HG02943 (cell line): ENCODE data around the gene SOHLH1.

Source experiments
- ATAC-seq: cut with Tn5 transposase; IDR thresholded peaks from one replicate; pipeline ENCODE4 v1.9.1; 2021; ENCODE audit warnings: mild to moderate bottlenecking, low read depth, moderate library complexity; ENCODE audit not compliant: unreplicated experiment

Gene SOHLH1

DNA sequence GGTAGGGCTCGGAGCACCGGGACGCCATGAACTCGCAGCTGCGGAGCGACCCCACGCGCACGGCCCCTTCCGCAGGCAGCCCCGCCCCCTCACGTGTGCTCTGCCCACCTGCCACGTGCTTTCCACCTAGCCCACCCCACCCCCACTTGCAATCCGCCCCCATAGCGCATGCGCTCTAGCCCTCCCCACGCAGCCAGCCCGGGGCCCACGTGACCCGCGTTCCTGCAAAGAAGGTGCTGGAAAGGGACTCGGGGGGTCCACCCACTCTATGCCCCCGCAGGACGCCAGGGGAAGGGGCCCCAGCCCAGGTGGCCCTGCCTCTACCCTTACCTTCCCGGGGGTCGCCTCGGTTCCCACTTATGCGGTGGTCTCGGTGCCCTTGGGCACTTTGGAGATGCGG lies at the start of gene SOHLH1:
Gene SOHLH1 (minus strand): TSS at position 42 of the 400 bp plus-strand sequence. CDS start 14 bp downstream, at position 28.
- ATAC-seq = no peak

DNA sequence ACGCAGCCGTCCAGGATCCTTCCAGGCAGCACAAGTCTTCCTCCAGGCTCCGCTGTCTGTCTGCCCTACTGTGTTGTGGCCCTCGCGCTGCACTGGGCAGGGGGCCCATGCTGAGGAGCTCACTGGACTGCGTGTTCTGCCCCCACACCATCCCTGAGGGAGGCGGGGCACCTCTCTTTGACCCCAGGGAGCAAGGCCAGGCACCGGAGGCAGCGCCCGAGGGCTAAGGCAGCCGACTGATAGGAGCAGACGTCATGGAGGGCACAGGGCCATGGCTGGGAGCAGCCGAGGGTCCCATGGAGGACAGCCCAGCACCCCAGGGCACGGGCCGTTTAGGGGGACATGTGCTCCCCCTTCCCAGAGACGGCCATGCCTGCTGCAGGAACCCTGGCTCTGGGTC lies 49.4 kb upstream of the SOHLH1 start:
- no peak for ATAC-seq

GRCh38 chr9:135747311-135747710 lies 48.0 kb upstream of the SOHLH1 start:
- no peak for ATAC-seq

- no peak for ATAC-seq
Measured at GRCh38 chr9:135746565-135746964, 47.3 kb upstream of the SOHLH1 start.

DNA sequence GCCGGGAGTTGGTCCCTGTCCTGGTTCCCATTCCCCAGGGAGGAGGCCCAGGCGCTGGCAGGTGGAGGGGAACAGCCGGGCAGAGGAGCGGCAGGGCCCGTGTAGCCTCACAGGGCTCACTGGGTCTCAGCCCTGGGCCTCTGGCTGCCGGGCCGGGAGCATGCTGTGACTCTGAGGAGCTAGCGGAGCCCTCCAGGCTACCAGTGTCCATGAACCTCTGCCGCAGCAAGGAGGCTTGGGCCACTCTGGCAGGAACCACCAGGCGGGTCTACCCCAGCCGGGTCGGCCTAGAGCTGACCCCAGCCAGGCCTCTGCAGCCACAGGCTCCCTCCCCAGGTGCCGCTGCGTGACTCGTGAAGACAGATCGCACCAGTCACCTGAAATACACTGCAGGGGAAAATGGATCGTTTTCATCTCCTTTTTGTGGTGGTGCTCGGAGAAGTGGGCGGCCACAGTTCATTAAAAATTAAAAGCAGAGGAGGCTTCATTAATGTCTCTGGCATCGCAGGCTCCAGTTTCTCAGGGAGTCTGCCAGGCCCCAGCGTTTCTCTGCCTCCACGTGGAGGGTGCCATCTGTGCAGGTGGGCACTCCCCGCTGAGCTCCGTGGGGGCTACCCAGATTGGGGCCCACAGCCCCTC lies 46.5 kb upstream of the SOHLH1 start:
- ATAC-seq = no peak

DNA sequence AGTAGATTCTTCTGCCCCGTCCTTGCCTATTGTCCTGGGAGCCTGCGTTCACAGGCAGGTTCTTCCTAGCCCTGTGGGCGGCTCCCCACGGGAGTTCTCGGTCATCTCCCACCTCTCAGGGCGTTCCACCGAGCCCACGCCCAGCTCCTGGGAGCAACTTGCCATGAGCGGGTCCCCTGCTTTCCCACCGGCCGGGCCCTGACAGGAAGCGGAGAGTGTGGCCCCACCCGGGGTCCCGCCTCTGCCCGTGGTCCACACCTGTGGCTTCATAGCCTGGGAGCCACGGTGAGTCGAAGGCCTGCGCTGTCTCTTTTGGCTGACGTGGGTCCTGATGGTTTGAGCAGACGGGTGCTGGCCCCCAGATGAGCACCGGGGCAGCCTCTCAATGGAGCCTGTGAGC lies 45.9 kb upstream of the SOHLH1 start:
- no peak for ATAC-seq

DNA sequence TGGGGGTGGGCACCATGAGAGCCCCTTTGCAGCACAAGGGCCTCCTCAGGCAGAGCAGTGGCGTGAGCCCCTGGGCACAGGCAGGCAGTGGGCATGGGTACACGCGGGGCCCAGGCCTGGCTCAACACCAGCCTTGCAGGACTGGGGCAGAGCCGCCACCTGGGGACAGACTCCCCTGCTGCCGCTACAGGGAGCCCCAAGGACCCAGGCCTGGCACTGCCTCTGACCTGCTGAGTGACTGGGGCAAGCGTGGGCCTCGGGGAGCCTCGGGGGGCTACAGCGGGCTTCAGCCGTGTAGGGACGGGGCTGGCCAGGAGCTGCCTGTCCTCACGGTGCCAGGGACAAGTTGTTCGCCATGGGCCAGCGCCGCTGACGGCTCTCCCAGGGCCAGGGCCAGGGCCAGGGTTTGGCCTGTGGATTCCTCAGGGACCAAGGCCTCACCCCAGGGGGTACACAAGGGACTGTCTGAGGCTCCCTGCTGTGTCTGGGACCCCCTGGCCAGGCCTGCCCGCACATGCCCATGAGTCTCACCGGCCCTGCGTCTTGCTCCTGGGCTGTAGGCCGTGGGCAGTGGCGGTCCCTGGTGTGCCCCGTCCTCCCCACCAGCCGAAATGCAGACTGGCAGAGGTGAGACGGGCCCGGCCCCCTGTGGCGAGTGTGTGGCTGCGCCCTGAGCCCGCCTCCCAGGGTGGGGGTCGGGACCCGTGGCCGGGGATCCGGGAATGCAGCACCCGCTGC lies 45.2 kb upstream of the SOHLH1 start:
- ATAC-seq = no peak

GRCh38 chr9:135743546-135744332 lies 44.5 kb upstream of the SOHLH1 start:
- ATAC-seq = no peak

DNA sequence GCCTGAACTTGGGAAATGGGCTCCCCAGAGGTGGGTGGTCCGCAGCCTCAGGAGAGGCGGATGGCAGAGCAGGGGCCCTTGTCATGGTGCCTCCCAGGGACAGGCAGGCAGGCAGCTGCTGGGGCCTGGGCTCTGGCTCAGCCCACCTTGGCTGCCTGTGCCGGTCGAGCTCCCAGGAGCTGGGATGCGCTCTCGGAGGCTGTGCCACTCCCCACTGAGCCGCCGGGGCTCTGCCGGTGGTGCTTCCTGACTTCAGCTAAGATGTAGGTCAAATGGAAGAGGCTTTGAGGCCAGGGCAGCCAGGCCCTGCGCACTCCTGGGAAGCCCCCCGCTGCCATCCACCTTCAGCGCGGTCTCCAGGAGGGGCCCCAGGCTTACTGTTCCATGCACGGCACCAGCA lies 43.7 kb upstream of the SOHLH1 start:
- ATAC-seq = no peak

DNA sequence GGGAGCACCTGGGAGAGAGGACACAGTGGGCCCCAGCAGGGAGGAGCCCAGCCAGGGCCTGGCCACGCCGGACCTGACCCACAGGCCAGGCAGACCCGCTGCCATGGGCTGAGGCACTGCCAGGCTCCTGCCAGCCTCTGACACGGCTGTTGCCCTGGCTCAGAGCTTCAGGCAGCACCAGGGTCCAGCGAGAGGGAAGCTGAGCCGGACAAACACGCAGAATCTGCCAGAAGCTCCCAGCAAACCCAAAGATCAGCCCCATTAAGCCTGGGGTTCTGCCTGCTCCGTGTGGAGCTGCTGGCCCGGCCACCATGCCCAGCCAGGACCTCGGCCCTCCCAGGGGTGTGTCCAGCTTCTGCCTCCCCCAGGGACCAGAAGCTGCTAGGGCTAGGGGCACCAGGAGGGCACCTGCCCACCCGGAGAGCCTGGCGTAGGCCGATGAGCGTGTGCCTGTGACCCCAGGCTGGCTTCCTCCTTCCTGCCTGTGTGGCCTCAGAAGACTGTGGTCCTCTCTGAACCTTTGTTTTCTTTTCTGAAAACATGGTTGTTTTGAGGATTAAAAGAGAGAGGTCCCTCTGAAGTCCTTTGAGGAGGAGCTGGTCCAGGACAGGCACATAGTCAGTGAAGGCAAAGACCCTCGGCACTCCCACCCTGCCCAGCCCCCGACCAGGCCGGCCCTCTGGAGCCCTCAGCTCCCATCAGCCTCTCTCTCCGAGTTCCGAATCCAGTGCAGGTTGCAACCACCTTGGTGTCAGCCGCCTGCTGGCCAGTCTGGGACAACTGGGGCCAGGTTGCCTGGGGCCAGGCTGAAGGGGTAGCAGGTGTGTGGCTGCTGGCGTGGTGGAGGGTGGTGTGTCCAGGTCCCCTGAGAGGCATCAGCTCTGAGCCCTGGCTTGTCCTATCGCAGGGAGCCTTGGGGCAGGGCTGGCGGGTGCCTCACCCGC lies 42.3 kb upstream of the SOHLH1 start:
- ATAC-seq = no peak

GRCh38 chr9:135739271-135740220 lies 40.3 kb upstream of the SOHLH1 start:
- no peak for ATAC-seq

GRCh38 chr9:135737840-135738521 lies 38.7 kb upstream of the SOHLH1 start:
- no peak for ATAC-seq

GRCh38 chr9:135736979-135737839 lies 37.9 kb upstream of the SOHLH1 start:
- ATAC-seq = no peak

DNA sequence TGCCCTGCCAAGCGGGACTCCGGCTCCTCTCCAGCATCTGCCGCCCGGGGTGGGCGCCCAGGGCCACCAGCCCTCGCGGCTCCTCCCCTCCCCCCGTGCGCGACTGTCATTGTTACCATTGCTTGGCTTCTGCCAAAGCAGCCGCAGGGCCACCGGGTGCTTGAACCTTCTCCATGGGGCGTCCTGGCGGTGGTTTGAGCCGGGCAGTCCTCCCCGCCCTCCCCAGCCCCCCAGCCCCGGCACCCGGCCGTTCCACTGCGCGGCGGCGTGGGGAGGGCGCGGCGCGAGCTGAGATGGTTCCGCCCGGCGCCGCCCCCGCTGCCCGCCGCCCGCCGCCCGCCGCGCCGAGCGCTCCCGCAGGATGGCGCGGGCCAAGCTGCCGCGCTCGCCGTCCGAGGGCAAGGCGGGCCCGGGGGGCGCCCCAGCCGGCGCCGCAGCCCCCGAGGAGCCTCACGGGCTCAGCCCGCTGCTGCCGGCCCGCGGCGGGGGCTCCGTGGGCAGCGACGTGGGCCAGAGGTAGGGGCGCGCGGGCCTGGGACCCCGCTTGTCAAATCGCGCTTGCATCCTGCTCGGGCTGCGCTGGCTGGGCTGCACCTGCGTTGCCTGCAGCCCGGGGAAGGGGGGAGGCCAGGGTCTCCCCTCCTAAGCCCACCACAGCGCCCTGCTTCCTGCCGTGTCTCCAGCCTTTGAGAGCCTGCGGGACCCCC lies 37.1 kb upstream of the SOHLH1 start:
- no peak for ATAC-seq

- ATAC-seq = no peak
Measured at GRCh38 chr9:135734616-135735144, 35.4 kb upstream of the SOHLH1 start.

GRCh38 chr9:135732569-135733257 lies 33.4 kb upstream of the SOHLH1 start:
- ATAC-seq = no peak
